OCI-LY7 (cell line): Measurements from ENCODE around the gene MTA3. TPM values are rescaled to one million over a fixed set of nuclear protein-coding genes. Genes with fewer than 3 reads are reported as not detected.

Experiments
- BruUV-seq: library from RNA; stranded (reverse); fragments of 400-500 nt; replicated peaks from 2 replicates; lab custom pipeline; 2021; lab: Mats Ljungman, UMichigan
- CTCF ChIA-PET: fragments of 300-600 bp; sonication (Branson Sonifier 250); formaldehyde crosslinking; loops from one replicate; lab custom pipeline; 2022; ENCODE audit warnings: antibody characterized with exemption; ENCODE audit not compliant: unreplicated experiment; lab: Charles Lee
- POLR2A ChIA-PET: fragments of 300-600 bp; sonication (Branson Sonifier 250); formaldehyde crosslinking; loops from one replicate; lab custom pipeline; 2022; ENCODE audit warnings: antibody characterized with exemption; lab: Charles Lee
- DNase-seq: peaks from one replicate; pipeline ENCODE4 v3.0.0-alpha.2; 2015; ENCODE audit warnings: low spot score
- H2AFZ ChIP-seq: fragments of 200-600 bp; sonication (generic), shearing (Covaris generic); 2 replicates; pipeline ENCODE4 v1.6.1; 2014; ENCODE audit warnings: mild to moderate bottlenecking, antibody characterized with exemption, low read length, moderate library complexity
- H3K27ac ChIP-seq: fragments of 200-600 bp; sonication (generic); 2 replicates; pipeline ENCODE4 v1.5.1; 2014; ENCODE audit warnings: mixed run types, low read depth, mild to moderate bottlenecking, moderate library complexity, low read length, inconsistent platforms; ENCODE audit not compliant: poor library complexity, severe bottlenecking
- H3K36me3 ChIP-seq: fragments of 200-600 bp; sonication (generic); 2 replicates; pipeline ENCODE4 v1.6.1; 2014; ENCODE audit warnings: mild to moderate bottlenecking, antibody characterized with exemption, low read length, moderate library complexity, mixed read lengths; ENCODE audit not compliant: insufficient read depth
- H3K4me1 ChIP-seq: fragments of 200-600 bp; sonication (generic); 2 replicates; pipeline ENCODE4 v1.5.1; 2014; ENCODE audit warnings: mild to moderate bottlenecking, low read length; ENCODE audit not compliant: insufficient read depth, poor library complexity, severe bottlenecking
- H3K4me2 ChIP-seq: fragments of 200-600 bp; sonication (generic); 2 replicates; pipeline ENCODE4 v1.6.1; 2014; ENCODE audit warnings: mild to moderate bottlenecking, low read length
- H3K4me3 ChIP-seq: fragments of 200-600 bp; sonication (generic); 2 replicates; pipeline ENCODE4 v1.5.1; 2014; ENCODE audit warnings: mild to moderate bottlenecking, low read depth, low read length; ENCODE audit not compliant: poor library complexity, severe bottlenecking
- H3K79me2 ChIP-seq: fragments of 200-600 bp; sonication (generic); 2 replicates; pipeline ENCODE4 v1.6.1; 2016; ENCODE audit warnings: low read depth, mild to moderate bottlenecking, low read length, moderate library complexity, mixed read lengths; ENCODE audit not compliant: insufficient read depth
- H3K9me2 ChIP-seq: fragments of 200-600 bp; sonication (generic); 2 replicates; pipeline ENCODE4 v1.6.1; 2016; ENCODE audit warnings: mild to moderate bottlenecking, low read length, mixed read lengths; ENCODE audit not compliant: insufficient read depth
- H3K9me3 ChIP-seq: fragments of 200-600 bp; sonication (generic); 2 replicates; pipeline ENCODE4 v1.6.1; 2014; ENCODE audit warnings: mild to moderate bottlenecking, mixed run types, low read length, mixed read lengths
- H4K20me1 ChIP-seq: fragments of 200-600 bp; sonication (generic); 2 replicates; pipeline ENCODE4 v1.6.1; 2014; ENCODE audit warnings: mild to moderate bottlenecking, antibody characterized with exemption, low read length, moderate library complexity, mixed read lengths; ENCODE audit not compliant: insufficient read depth
- CTCF ChIP-seq: fragments of 200-600 bp; sonication (generic); conservative IDR thresholded peaks from 2 replicates; pipeline ENCODE4 v1.5.1; 2014; ENCODE audit warnings: mild to moderate bottlenecking, antibody characterized with exemption, low read length, moderate library complexity, mixed read lengths
- EZH2phosphoT487 ChIP-seq: fragments of 200-600 bp; sonication (generic); IDR thresholded peaks from 2 replicates; pipeline ENCODE4 v1.6.1; 2018; ENCODE audit warnings: low read depth, borderline replicate concordance, mild to moderate bottlenecking, mixed run types, antibody characterized with exemption, low read length, moderate library complexity, mixed read lengths
- intact Hi-C: fragments of 100-400 bp; cut with micrococcal nuclease; formaldehyde crosslinking; loops from one replicate; pipeline ENCODE4 v1.10.0; 2022; ENCODE audit not compliant: unreplicated experiment
- total RNA-seq, 2 experiments: library from RNA; depleted of rRNA in 1 of 2; stranded (reverse); fragments of >200 nt in 1 of 2; shearing (Covaris generic) in 1 of 2; gene quantifications; 2 replicates each; pipeline ENCODE4 v1.2.3, GENCODE V29; 2014 to 2022

The MTA3 gene
- total RNA-seq, 2 experiments from 2014 or later = 72.7 to 205 TPM

- Histone ChIP-seq H3K36me3 (peaks cover 96% of the 10 kb centered on the region), H3K9me2 (no peaks in the 10 kb centered on the region), H3K4me3 (no peak overlapping the region), H3K9me3 (no peaks in the 10 kb centered on the region), H2AFZ (no peak overlapping the region), H4K20me1 (peaks cover 20% of the 10 kb centered on the region; the same call in 1 of the 2 replicates), H3K4me1 (peaks cover 6% of the 10 kb centered on the region), H3K79me2 (peaks cover 92% of the 10 kb centered on the region), H3K4me2 (no peak overlapping the region), H3K27ac (no peak overlapping the region)
- BruUV-seq = no TSS peak
- CTCF ChIA-PET = no interaction called here
- TF ChIP-seq CTCF (no peak), EZH2phosphoT487 (no peak)
- no peak for DNase-seq
- POLR2A ChIA-PET = interaction anchor here (0.6 to 0.7 kb wide), 2 partner anchors 25 to 26 kb away, joined by 3 read pairs; no protein-coding TSS in a partner anchor
- intact Hi-C loops = no loop called here
These were observed 17.3 kb downstream of the MTA3 start for GRCh38 chr2:42585779-42586178.

GRCh38 chr2:42587526-42588117 lies 19.2 kb downstream of the MTA3 start:
- Histone ChIP-seq H3K36me3 (peaks cover 94% of the 10 kb centered on the region), H3K79me2 (peaks cover 92% of the 10 kb centered on the region), H3K4me3 (no peak overlapping the region), H3K27ac (no peak overlapping the region), H2AFZ (no peak overlapping the region), H4K20me1 (peaks cover 13% of the 10 kb centered on the region; the same call in 1 of the 2 replicates), H3K4me2 (no peak overlapping the region), H3K9me3 (no peaks in the 10 kb centered on the region), H3K9me2 (no peaks in the 10 kb centered on the region), H3K4me1 (peaks cover 6% of the 10 kb centered on the region)
- no peak for DNase-seq
- no TSS peak for BruUV-seq
- no peak for TF ChIP-seq EZH2phosphoT487
- POLR2A ChIA-PET = interaction anchor here (0.6 to 3.5 kb wide), 7 partner anchors 9 to 48 kb away, joined by 3 to 10 read pairs (median 6); no protein-coding TSS in a partner anchor
- CTCF ChIA-PET = no interaction called here
- intact Hi-C loops = no loop called here

GRCh38 chr2:42588121-42588520 lies 19.7 kb downstream of the MTA3 start:
- CTCF ChIA-PET = no interaction called here
- no TSS peak for BruUV-seq
- Histone ChIP-seq H2AFZ (no peak overlapping the region), H3K36me3 (peaks cover 92% of the 10 kb centered on the region), H3K4me3 (no peak overlapping the region), H4K20me1 (peaks cover 8% of the 10 kb centered on the region; the same call in 1 of the 2 replicates), H3K4me1 (peaks cover 6% of the 10 kb centered on the region), H3K4me2 (no peak overlapping the region), H3K9me3 (no peaks in the 10 kb centered on the region), H3K9me2 (no peaks in the 10 kb centered on the region), H3K27ac (no peak overlapping the region), H3K79me2 (peaks cover 92% of the 10 kb centered on the region)
- TF ChIP-seq EZH2phosphoT487 (no peak), CTCF (no peak)
- POLR2A ChIA-PET = interaction anchor here (0.9 to 3.5 kb wide), 6 partner anchors 8 to 18 kb away, joined by 3 to 10 read pairs (median 6); no protein-coding TSS in a partner anchor
- intact Hi-C loops = no loop called here
- DNase-seq = no peak
